A549 (cell line): ENCODE measurements around the gene FAF1. TPM values are rescaled to one million over a fixed set of nuclear protein-coding genes. Genes with fewer than 3 reads are reported as not detected.

Source experiments
- ATAC-seq, 2 experiments: fragments of 200-7000 bp in 1 of 2; fragments of >200 bp in 1 of 2; cut with Nextera tagmentation in 1 of 2; cut with Tn5 transposase in 1 of 2; 3 replicates each; pipeline versions ENCODE4 v1.8.0 to v1.9.1; 2018 to 2020; ENCODE audit warnings: mild to moderate bottlenecking in 1 of 2, moderate library complexity in 1 of 2
- CTCF ChIA-PET: fragments of 300-600 bp; sonication (Branson Sonifier 250); formaldehyde crosslinking; extraction: SDS; loops from one replicate; lab custom pipeline; 2021; ENCODE audit warnings: antibody characterized with exemption, inconsistent platforms; lab: Yijun Ruan, JAX
- POLR2A ChIA-PET: fragments of 350-600 bp; formaldehyde crosslinking; extraction: SDS; loops from one replicate; lab custom pipeline; 2021; ENCODE audit warnings: antibody characterized with exemption, inconsistent platforms; lab: Yijun Ruan, JAX
- DNase-seq, 2 experiments: peaks; one replicate each; pipeline versions ENCODE4 v3.0.0 to v3.0.0-alpha.2; 2011 to 2016; ENCODE audit warnings: low read depth in 1 of 2, low spot score in 1 of 2
- FAIRE-seq: peaks from 2 replicates; lab custom pipeline; 2011; peaks lifted over from hg19 to GRCh38; lab: Jason Lieb, UNC
- H3K27ac ChIP-seq, 2 experiments: fragments of >200 bp; sonication (Bioruptor Twin); formaldehyde crosslinking; 3 replicates each; pipeline ENCODE4 v1.5.1; 2016 to 2017
- H3K4me1 ChIP-seq: fragments of >200 bp; sonication (Bioruptor Twin); formaldehyde crosslinking; 3 replicates; pipeline ENCODE4 v1.6.1; 2016
- H3K4me2 ChIP-seq: fragments of >200 bp; sonication (Bioruptor Twin); formaldehyde crosslinking; 3 replicates; pipeline ENCODE4 v1.6.1; 2016
- H3K4me3 ChIP-seq: fragments of >200 bp; sonication (Bioruptor Twin); formaldehyde crosslinking; 3 replicates; pipeline ENCODE4 v1.5.1; 2016
- H3K9me3 ChIP-seq: fragments of >200 bp; sonication (Bioruptor Twin); formaldehyde crosslinking; 3 replicates; pipeline ENCODE4 v1.6.1; 2016
- BCL3 ChIP-seq: fragments of >200 bp; sonication (Bioruptor Twin); formaldehyde crosslinking; IDR thresholded peaks from 3 replicates; pipeline ENCODE4 v1.6.1; 2016
- CEBPB ChIP-seq, 2 experiments: fragments of >200 bp in 1 of 2; sonication (Bioruptor Twin) in 1 of 2; formaldehyde crosslinking in 1 of 2; IDR thresholded peaks; 2 replicates each; pipeline ENCODE4 v1.6.1; 2012 to 2016
- CHD4 ChIP-seq: fragments of 200-600 bp; sonication (generic); IDR thresholded peaks from 2 replicates; pipeline ENCODE4 v1.6.1; 2016; ENCODE audit warnings: antibody characterized with exemption, mild to moderate bottlenecking, borderline replicate concordance
- E2F6 ChIP-seq: IDR thresholded peaks from 2 replicates; pipeline ENCODE4 v1.6.1; 2012; ENCODE audit warnings: low read depth, borderline replicate concordance
- EHF ChIP-seq: fragments of 250-450 bp; sonication (Bioruptor Pico); IDR thresholded peaks from 2 replicates; pipeline ENCODE4 v1.5.0; 2020; ENCODE audit warnings: mild to moderate bottlenecking
- EHMT2 ChIP-seq: fragments of 200-600 bp; sonication (generic); IDR thresholded peaks from 2 replicates; pipeline ENCODE4 v1.6.1; 2016; ENCODE audit warnings: antibody characterized with exemption, low read depth, mild to moderate bottlenecking, moderate library complexity
- EP300 ChIP-seq, 2 experiments: fragments of >200 bp; sonication (Bioruptor Twin); formaldehyde crosslinking; IDR thresholded peaks; 2 replicates in 1 of 2; 3 replicates in 1 of 2; pipeline ENCODE4 v1.6.1; 2016 to 2017
- ESRRA ChIP-seq: fragments of 150-350 bp; IDR thresholded peaks from 2 replicates; pipeline ENCODE4 v1.6.1; 2014; ENCODE audit warnings: mild to moderate bottlenecking, low read length, borderline replicate concordance
- FOSL2 ChIP-seq, 2 experiments: fragments of 450-650 bp in 1 of 2; fragments of >200 bp in 1 of 2; sonication (Bioruptor Twin) in 1 of 2; formaldehyde crosslinking; IDR thresholded peaks; 2 replicates each; pipeline versions ENCODE4 v1.5.0 to v1.6.1; 2016 to 2020; ENCODE audit warnings: mild to moderate bottlenecking in 1 of 2, moderate library complexity in 1 of 2
- GATA3 ChIP-seq: IDR thresholded peaks from 2 replicates; pipeline ENCODE4 v1.6.1; 2012; ENCODE audit warnings: borderline replicate concordance
- HMGXB4 ChIP-seq: fragments of 250-450 bp; sonication (Bioruptor Pico); IDR thresholded peaks from 2 replicates; pipeline ENCODE4 v1.5.0; 2021; ENCODE audit warnings: mild to moderate bottlenecking, moderate library complexity, borderline replicate concordance
- JUNB ChIP-seq: fragments of >200 bp; sonication (Bioruptor Twin); formaldehyde crosslinking; IDR thresholded peaks from 2 replicates; pipeline ENCODE4 v1.6.1; 2016
- KDM1A ChIP-seq: fragments of 200-600 bp; sonication (generic); IDR thresholded peaks from 2 replicates; pipeline ENCODE4 v1.6.1; 2016; ENCODE audit warnings: low read depth, mild to moderate bottlenecking
- MAX ChIP-seq: IDR thresholded peaks from 2 replicates; pipeline ENCODE4 v1.6.1; 2012
- MAZ ChIP-seq: fragments of 150-350 bp; IDR thresholded peaks from 2 replicates; pipeline ENCODE4 v1.6.1; 2014; ENCODE audit warnings: antibody characterized with exemption, low read depth, low read length, borderline replicate concordance
- NPAS2 ChIP-seq: fragments of 250-450 bp; sonication (Bioruptor Pico); IDR thresholded peaks from 2 replicates; pipeline ENCODE4 v1.8.0; 2022; ENCODE audit warnings: mild to moderate bottlenecking, moderate library complexity, borderline replicate concordance
- NR3C1 ChIP-seq: fragments of >200 bp; sonication (Bioruptor Twin); formaldehyde crosslinking; IDR thresholded peaks from 3 replicates; pipeline ENCODE4 v1.6.1; 2017
- POLR2A ChIP-seq: IDR thresholded peaks from 2 replicates; pipeline ENCODE4 v1.6.1; 2012; ENCODE audit warnings: mild to moderate bottlenecking, low read length
- RCOR1 ChIP-seq: fragments of 150-350 bp; IDR thresholded peaks from 2 replicates; pipeline ENCODE4 v1.6.1; 2014; ENCODE audit warnings: antibody characterized with exemption, low read length, low read depth
- RFX5 ChIP-seq: fragments of 450-650 bp; IDR thresholded peaks from 2 replicates; pipeline ENCODE4 v1.7.1; 2014; ENCODE audit warnings: antibody characterized with exemption, mild to moderate bottlenecking, moderate library complexity
- RNF2 ChIP-seq: fragments of 200-600 bp; sonication (generic); IDR thresholded peaks from 2 replicates; pipeline ENCODE4 v1.6.1; 2016; ENCODE audit warnings: low read depth, mild to moderate bottlenecking, antibody characterized with exemption, moderate library complexity, borderline replicate concordance
- SMC3 ChIP-seq: fragments of >200 bp; sonication (Bioruptor Twin); formaldehyde crosslinking; IDR thresholded peaks from 3 replicates; pipeline ENCODE4 v1.6.1; 2018; ENCODE audit warnings: inconsistent platforms
- TFCP2L1 ChIP-seq: fragments of 250-450 bp; sonication (Bioruptor Pico); IDR thresholded peaks from 2 replicates; pipeline ENCODE4 v1.5.0; 2021; ENCODE audit warnings: mild to moderate bottlenecking
- USF2 ChIP-seq: fragments of 450-650 bp; IDR thresholded peaks from 2 replicates; pipeline ENCODE4 v1.6.1; 2014; ENCODE audit warnings: antibody characterized with exemption
- ZC3H11A ChIP-seq: fragments of 450-650 bp; IDR thresholded peaks from 2 replicates; pipeline ENCODE4 v1.6.1; 2014; ENCODE audit warnings: antibody characterized with exemption, mild to moderate bottlenecking
- ZNF302 ChIP-seq: fragments of 250-450 bp; sonication (Bioruptor Pico); IDR thresholded peaks from 2 replicates; pipeline ENCODE4 v1.9.0; 2021; ENCODE audit warnings: inconsistent platforms, mild to moderate bottlenecking, moderate library complexity
- WGBS: methylation state at CpG from one replicate; pipeline ENCODE4 v1.1.6; 2017; ENCODE audit errors: missing lambda C conversion rate; 5-methylcytosine and 5-hydroxymethylcytosine counted together
- polyA plus RNA-seq, 4 experiments: library from polyadenylated mRNA; depleted of rRNA in 3 of 4; stranded (reverse); fragments of >200 nt; fragmentation: RNase III in 1 of 4; extraction: RNeasy Plus Mini Kit Qiagen cat#74134 plus additional on column Dnase treatment in 1 of 4; gene quantifications; 2 replicates in 3 of 4; 3 replicates in 1 of 4; pipeline ENCODE4 v1.2.3, GENCODE V29; 2011 to 2017

FAF1 gene
- polyA plus RNA-seq, 2 of the 4 experiments (the other 2 are of a cell fraction), result 31.7 to 46.2 TPM

GRCh38 chr1:50412813-50413476, 547.1 kb downstream of the FAF1 start:
- POLR2A ChIA-PET, result no interaction called here
- WGBS, result 50% methylated on average over 1 of the region's 1 CpG
- FAIRE-seq, result no peak
- Histone ChIP-seq H3K9me3 (0 out of 3 replicates have a peak, but pooled peaks cover 4% of the 10 kb centered on the region), H3K4me2 (no peak overlapping the region)
- TF ChIP-seq POLR2A, result no peak
- no peak for TF ChIP-seq EHF
- TF ChIP-seq NPAS2, result no peak
- TF ChIP-seq, all 56 proteins: peak for 0
- CTCF ChIA-PET, result no interaction called here
- Histone ChIP-seq H3K27ac (no peak overlapping the region), H3K4me3 (no peak overlapping the region), H3K4me1 (no peaks in the 10 kb centered on the region)
- no peak for DNase-seq
- ATAC-seq, result no peak

- Histone ChIP-seq H3K27ac (no peak overlapping the region), H3K9me3 (0 out of 3 replicates have a peak, but pooled peaks cover 4% of the 10 kb centered on the region), H3K4me1 (no peaks in the 10 kb centered on the region), H3K4me2 (no peak overlapping the region), H3K4me3 (no peak overlapping the region)
- DNase-seq (no peak), FAIRE-seq (no peak), ATAC-seq (no peak)
- CTCF ChIA-PET, result no interaction called here
- POLR2A ChIA-PET, result no interaction called here
- WGBS, result 51% methylated on average over 4 of the region's 4 CpGs
- TF ChIP-seq KDM1A (no peak), CHD4 (no peak), SMC3 (no peak), USF2 (no peak), RNF2 (no peak), EP300 (IDR thresholded peaks at IDR 0.05) (no peak)
These were observed 554.3 kb downstream of the FAF1 start for GRCh38 chr1:50405814-50406213.

GRCh38 chr1:50393522-50394120, 566.4 kb downstream of the FAF1 start:
- ChIA-PET CTCF (interaction anchor here (1.2 kb wide), 1 partner anchor 24 kb away, joined by 4 read pairs; no protein-coding TSS in a partner anchor), POLR2A (no interaction called here)
- ATAC-seq, result no peak
- Histone ChIP-seq H3K4me2 (no peak overlapping the region), H3K9me3 (no peaks in the 10 kb centered on the region), H3K27ac (no peak overlapping the region), H3K4me1 (no peaks in the 10 kb centered on the region), H3K4me3 (no peak overlapping the region)
- 0% methylated on average over 2 of the region's 2 CpGs for WGBS
- TF ChIP-seq HMGXB4 (no peak), MAX (no peak), FOSL2 (IDR thresholded peaks at IDR 0.05) (no peak), FOSL2 (CRISPR knock-in tag; IDR thresholded peaks at IDR 0.05) (no peak), TFCP2L1 (no peak), ZNF302 (CRISPR knock-in tag) (no peak), BCL3 (no peak), GATA3 (no peak), ESRRA (no peak), CEBPB (IDR thresholded peaks at IDR 0.05) (no peak), E2F6 (no peak), NR3C1 (no peak), EP300 (IDR thresholded peaks at IDR 0.05) (no peak), SMC3 (no peak), RCOR1 (no peak), RFX5 (no peak), MAZ (no peak), JUNB (no peak), ZC3H11A (no peak), EHMT2 (no peak), POLR2A (no peak)
- no peak for FAIRE-seq
- DNase-seq, result no peak
